ENCODE measurements around the gene RPL38.

The RPL38 gene

GRCh38 chr17:74227271-74228080 is 24.0 kb downstream of the RPL38 start:
- DNase-seq: no peak

- no peak for DNase-seq
Measured at GRCh38 chr17:74228306-74228978, 25.0 kb downstream of the RPL38 start.

GRCh38 chr17:74230896-74231295 is 27.4 kb downstream of the RPL38 start:
- DNase-seq: no peak

GRCh38 chr17:74231928-74232907 is 28.7 kb downstream of the RPL38 start:
- no peak for DNase-seq

- DNase-seq: no peak
Measured at GRCh38 chr17:74233937-74234336, 30.5 kb downstream of the RPL38 start.

GRCh38 chr17:74234486-74234885 is 31.0 kb downstream of the RPL38 start:
- DNase-seq: no peak

- no peak for DNase-seq
Measured at GRCh38 chr17:74235040-74235581, 31.6 kb downstream of the RPL38 start.

GRCh38 chr17:74235911-74236371 is 32.5 kb downstream of the RPL38 start:
- no peak for DNase-seq

- no peak for DNase-seq
Measured at GRCh38 chr17:74237321-74237720, 33.8 kb downstream of the RPL38 start.

- DNase-seq: no peak
Measured at GRCh38 chr17:74239172-74239571, 35.7 kb downstream of the RPL38 start.

- DNase-seq: no peak
Measured at GRCh38 chr17:74240618-74241205, 37.2 kb downstream of the RPL38 start.

GRCh38 chr17:74241431-74241830 is 38.0 kb downstream of the RPL38 start:
- DNase-seq: no peak

- DNase-seq: no peak
Measured at GRCh38 chr17:74241847-74242246, 38.4 kb downstream of the RPL38 start.

- no peak for DNase-seq
Measured at GRCh38 chr17:74243013-74243755, 39.7 kb downstream of the RPL38 start.

GRCh38 chr17:74244128-74244527 is 40.6 kb downstream of the RPL38 start:
- DNase-seq: no peak

- DNase-seq: no peak
Measured at GRCh38 chr17:74244548-74244947, 41.1 kb downstream of the RPL38 start.

- DNase-seq: no peak
Measured at GRCh38 chr17:74245145-74245831, 41.8 kb downstream of the RPL38 start.

GRCh38 chr17:74245871-74246270 is 42.4 kb downstream of the RPL38 start:
- no peak for DNase-seq

GRCh38 chr17:74249590-74250270 is 46.3 kb downstream of the RPL38 start:
- DNase-seq: no peak

- no peak for DNase-seq
Measured at GRCh38 chr17:74250324-74250995, 47.0 kb downstream of the RPL38 start.
